ENCODE measurements around the gene CENPS. TPM values are rescaled to one million over a fixed set of nuclear protein-coding genes. Genes with fewer than 3 reads are reported as not detected.

The CENPS gene
- total and polyA plus RNA-seq, 7 donors, result 2.2 to 31.4 (median 7.5) TPM

- Histone ChIP-seq H3K27ac (no peak overlapping the region), H3K9me3 (no peaks in the 10 kb centered on the region), H3K27me3 (ENCODE audit: insufficient read depth in 3 of 3, low read length in 2 of 3) (no peaks in the 10 kb centered on the region), H3K36me3 (ENCODE audit: insufficient read depth in 1 of 2, low read depth in 1 of 2) (peaks cover 0 to 8% of the 10 kb centered on the region in 2 donors), H3K4me3 (no peak overlapping the region), H3K4me1 (no peaks in the 10 kb centered on the region)
- no peak for ATAC-seq
- 86 to 96% (median 92%) methylated on average over 6 of the region's 6 CpGs for WGBS, 3 donors
- TF ChIP-seq CTCF (IDR thresholded peaks at IDR 0.05), result no peak
- no peak for DNase-seq
- intact Hi-C loops (cut with DNase I), result no loop called here
These were observed 54.3 kb downstream of the CENPS start for GRCh38 chr1:10484521-10484920.

GRCh38 chr1:10489291-10490055 lies 59.2 kb downstream of the CENPS start:
- H3K4me3 ChIP-seq, result no peak overlapping the region
- no peak overlapping the region for H3K27ac ChIP-seq
- intact Hi-C loops (cut with DNase I), result no loop called here
- H3K36me3 ChIP-seq (ENCODE audit: insufficient read depth in 1 of 2, low read depth in 1 of 2), result peaks cover 0 to 5% of the 10 kb centered on the region in 2 donors
- DNase-seq, result no peak
- WGBS, 3 donors, result 54 to 71% (median 58%) methylated on average over 4 of the region's 4 CpGs
- no peaks in the 10 kb centered on the region for H3K9me3 ChIP-seq
- no peaks in the 10 kb centered on the region for H3K27me3 ChIP-seq (ENCODE audit: insufficient read depth in 3 of 3, low read length in 2 of 3)
- H3K4me1 ChIP-seq, result no peaks in the 10 kb centered on the region
- TF ChIP-seq CTCF (IDR thresholded peaks at IDR 0.05), result no peak
- ATAC-seq, result no peak

GRCh38 chr1:10490286-10490970 lies 60.2 kb downstream of the CENPS start:
- no peak overlapping the region for H3K27ac ChIP-seq
- no peak for TF ChIP-seq CTCF (IDR thresholded peaks at IDR 0.05)
- peaks cover 6% of the 10 kb centered on the region for H3K4me1 ChIP-seq
- intact Hi-C loops (cut with DNase I), result no loop called here
- H3K27me3 ChIP-seq (ENCODE audit: insufficient read depth in 3 of 3, low read length in 2 of 3), result no peaks in the 10 kb centered on the region
- no peak for DNase-seq
- 77 to 81% (median 81%) methylated on average over 12 of the region's 12 CpGs for WGBS, 3 donors
- H3K4me3 ChIP-seq, result no peak overlapping the region
- no peak for ATAC-seq
- no peaks in the 10 kb centered on the region for H3K9me3 ChIP-seq
- peaks cover 0 to 5% of the 10 kb centered on the region in 2 donors for H3K36me3 ChIP-seq (ENCODE audit: insufficient read depth in 1 of 2, low read depth in 1 of 2)

Other genes with a start within 250 kb of the CENPS start
- 100 to 1,000 TPM; 221 to 391 (median 338) TPM for gene KIF1B, start 219.9 kb upstream of the CENPS start, total RNA-seq
- gene KIF1B, start 219.9 kb upstream of the CENPS start, polyA plus RNA-seq, result 100 to 1,000 TPM in 2 of 3 donors, 10 to 100 TPM in 1; 31.8 to 332 (median 105) TPM
- 10 to 100 TPM; 25.1 to 39.2 (median 28.4) TPM for gene PGD, start 31.4 kb upstream of the CENPS start, total RNA-seq
- gene PGD, start 31.4 kb upstream of the CENPS start, polyA plus RNA-seq, result 10 to 100 TPM; 24.9 to 33.1 (median 29.5) TPM
- not detected for gene CORT, start 19.6 kb downstream of the CENPS start, total RNA-seq
- 1 to 10 TPM in 1 of 3 donors, under 1 TPM in 1, not detected in 1; 0.18 to 1.1 TPM for gene CORT, start 19.6 kb downstream of the CENPS start, polyA plus RNA-seq
- gene DFFA, start 42.1 kb downstream of the CENPS start, total RNA-seq, result 10 to 100 TPM; 18.6 to 26.8 (median 21.6) TPM
- gene DFFA, start 42.1 kb downstream of the CENPS start, polyA plus RNA-seq, result 10 to 100 TPM; 11.5 to 20.9 (median 20.4) TPM
- 10 to 100 TPM; 13.7 to 23.5 (median 20.8) TPM for gene PEX14, start 44.5 kb downstream of the CENPS start, total RNA-seq
- 10 to 100 TPM; 20.1 to 20.8 (median 20.7) TPM for gene PEX14, start 44.5 kb downstream of the CENPS start, polyA plus RNA-seq